ENCODE results near the gene ARL4C.
A peak's percentile ranks its signal among the peaks of the same experiment; 100 is the strongest.

Gene ARL4C

DNA sequence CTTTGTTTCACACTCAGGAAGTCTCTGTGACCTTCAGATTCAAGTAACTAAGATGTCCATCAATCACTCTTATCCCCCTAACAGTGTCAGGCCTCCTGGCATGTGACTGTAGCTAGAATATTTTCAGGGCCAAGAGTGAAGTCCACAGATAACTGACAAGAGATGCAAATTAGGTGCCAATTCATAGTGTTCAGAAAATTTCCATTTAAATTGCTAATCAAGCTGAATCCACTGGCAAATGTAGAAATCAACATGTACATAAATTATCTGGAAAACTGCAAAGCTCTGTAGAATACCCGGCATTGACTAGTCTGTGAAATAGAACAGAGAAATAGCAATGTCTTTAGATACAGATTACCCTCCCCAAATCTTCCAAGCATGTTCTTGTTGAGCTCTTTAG lies 38.6 kb upstream of the ARL4C start:
- Histone ChIP-seq H3K27me3 (ENCODE audit: insufficient read depth, low read length, poor library complexity) (no peaks in the 10 kb centered on the region), H3K18ac (ENCODE audit: low read length) (no peak overlapping the region), H2AK5ac (ENCODE audit: low read length) (no peak overlapping the region), H3K36me3 (ENCODE audit: control insufficient read depth, insufficient read depth, low read length) (no peaks in the 10 kb centered on the region), H2BK15ac (replicated peaks; ENCODE audit: low read depth) (no peak overlapping the region), H3K9ac (ENCODE audit: low read length) (no peak overlapping the region), H4K8ac (ENCODE audit: low read depth, low read length) (no peak overlapping the region), H3K23ac (ENCODE audit: low read length) (no peak overlapping the region), H3K56ac (ENCODE audit: low read length) (no peak overlapping the region), H2BK5ac (ENCODE audit: low read length) (no peak overlapping the region), H3K4ac (ENCODE audit: low read depth, low read length) (no peak overlapping the region), H3K4me3 (ENCODE audit: low read length) (no peak overlapping the region), H3K4me2 (ENCODE audit: low read length) (no peak overlapping the region), H2BK120ac (ENCODE audit: low read depth, low read length) (no peak overlapping the region), H3K4me1 (ENCODE audit: control insufficient read depth, low read depth, low read length) (no peaks in the 10 kb centered on the region), H3K79me1 (ENCODE audit: low read length) (no peaks in the 10 kb centered on the region), H3K27ac (ENCODE audit: low read depth, low read length) (no peak overlapping the region), H4K5ac (ENCODE audit: low read length) (no peak overlapping the region), H3K79me2 (ENCODE audit: control insufficient read depth, insufficient read depth, low read length) (no peaks in the 10 kb centered on the region)
- no peak for DNase-seq
- no CpG with 5 or more reads among the region's 1 CpG for WGBS (ENCODE audit: extremely low coverage, insufficient coverage, low lambda C conversion rate)

- no peak overlapping the region for H4K8ac ChIP-seq (ENCODE audit: low read depth, low read length)
- no peaks in the 10 kb centered on the region for H3K79me2 ChIP-seq (ENCODE audit: control insufficient read depth, insufficient read depth, low read length)
- H3K4ac ChIP-seq (ENCODE audit: low read depth, low read length), result no peak overlapping the region
- no peaks in the 10 kb centered on the region for H3K27me3 ChIP-seq (ENCODE audit: insufficient read depth, low read length, poor library complexity)
- H4K5ac ChIP-seq (ENCODE audit: low read length), result no peak overlapping the region
- no peaks in the 10 kb centered on the region for H3K4me1 ChIP-seq (ENCODE audit: control insufficient read depth, low read depth, low read length)
- no peak overlapping the region for H3K9ac ChIP-seq (ENCODE audit: low read length)
- H3K18ac ChIP-seq (ENCODE audit: low read length), result no peak overlapping the region
- no peak overlapping the region for H2BK5ac ChIP-seq (ENCODE audit: low read length)
- H3K23ac ChIP-seq (ENCODE audit: low read length), result no peak overlapping the region
- no peaks in the 10 kb centered on the region for H3K79me1 ChIP-seq (ENCODE audit: low read length)
- no peak overlapping the region for H2AK5ac ChIP-seq (ENCODE audit: low read length)
- H3K27ac ChIP-seq (ENCODE audit: low read depth, low read length), result no peak overlapping the region
- H2BK120ac ChIP-seq (ENCODE audit: low read depth, low read length), result no peak overlapping the region
- WGBS (ENCODE audit: extremely low coverage, insufficient coverage, low lambda C conversion rate), result no CpG with 5 or more reads among the region's 8 CpGs
- H3K4me2 ChIP-seq (ENCODE audit: low read length), result no peak overlapping the region
- H3K56ac ChIP-seq (ENCODE audit: low read length), result no peak overlapping the region
- H2BK15ac ChIP-seq (replicated peaks; ENCODE audit: low read depth), result no peak overlapping the region
- DNase-seq, result no peak
- no peaks in the 10 kb centered on the region for H3K36me3 ChIP-seq (ENCODE audit: control insufficient read depth, insufficient read depth, low read length)
- no peak overlapping the region for H3K4me3 ChIP-seq (ENCODE audit: low read length)
Measured at GRCh38 chr2:234534515-234534914, 37.6 kb upstream of the ARL4C start.

DNA sequence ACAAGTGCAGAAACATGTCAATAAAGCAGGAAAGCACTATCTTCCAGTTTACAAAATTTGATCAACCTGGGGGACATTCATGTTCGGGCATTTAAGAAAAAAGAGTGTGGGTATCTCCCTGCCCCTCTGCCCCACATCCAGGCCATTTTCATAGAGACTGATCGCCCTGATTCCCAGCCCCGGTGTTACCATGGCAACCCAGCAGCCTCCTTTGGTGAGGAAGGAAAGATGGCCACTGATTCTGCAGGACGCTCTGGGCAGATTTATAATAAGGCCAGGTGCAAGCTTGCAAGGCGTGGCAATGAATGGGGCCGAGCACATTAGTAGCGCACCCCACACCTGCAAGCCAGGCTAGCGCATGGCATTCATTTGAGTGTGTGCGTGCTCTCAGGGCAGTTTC lies 36.7 kb upstream of the ARL4C start:
- Histone ChIP-seq H3K27ac (ENCODE audit: low read depth, low read length) (no peak overlapping the region), H2BK5ac (ENCODE audit: low read length) (no peak overlapping the region)
- no CpG with 5 or more reads among the region's 9 CpGs for WGBS (ENCODE audit: extremely low coverage, insufficient coverage, low lambda C conversion rate)

DNA sequence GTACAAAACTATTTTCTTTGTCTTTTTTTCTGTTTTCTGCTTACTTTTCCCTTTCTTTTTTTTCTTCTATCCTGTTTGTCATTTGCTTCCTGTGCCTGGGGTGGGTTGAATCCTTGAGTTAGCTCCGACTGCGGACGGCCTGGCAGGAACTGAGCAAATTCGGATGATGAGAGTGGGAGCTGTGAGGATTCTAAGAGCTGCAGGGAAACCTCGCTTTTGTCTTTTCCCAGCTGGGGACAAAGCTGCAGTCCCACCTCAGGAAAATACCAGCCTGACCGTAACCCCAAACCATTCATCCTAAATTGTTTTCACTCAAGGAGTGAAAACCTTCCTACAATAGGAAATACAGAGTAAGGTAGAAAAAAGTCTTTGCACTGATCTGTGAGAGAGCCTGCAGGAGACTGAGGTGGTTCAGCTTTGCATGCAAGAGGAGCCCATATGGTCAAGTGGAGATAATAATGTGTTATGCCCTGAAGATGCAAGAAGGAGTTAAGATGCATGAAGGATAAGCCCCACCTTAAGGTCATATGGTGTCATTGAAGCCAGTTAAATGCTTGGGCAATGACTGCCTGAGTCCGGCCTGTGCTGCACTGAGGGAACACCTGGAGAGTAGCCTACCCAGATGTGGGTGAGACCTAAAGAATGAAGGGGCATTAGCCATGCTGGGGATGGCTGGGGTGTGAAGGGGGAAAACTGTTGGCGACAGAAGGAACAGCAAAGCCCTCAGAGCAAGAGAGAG lies 31.7 kb upstream of the ARL4C start:
- Histone ChIP-seq H3K4me1 (ENCODE audit: control insufficient read depth, low read depth, low read length) (no peaks in the 10 kb centered on the region), H3K27me3 (ENCODE audit: insufficient read depth, low read length, poor library complexity) (no peaks in the 10 kb centered on the region)

More for the DNA sequence above, 36.7 kb upstream of the ARL4C start:
- Histone ChIP-seq H4K5ac (ENCODE audit: low read length) (no peak overlapping the region), H2BK15ac (replicated peaks; ENCODE audit: low read depth) (no peak overlapping the region), H3K79me1 (ENCODE audit: low read length) (no peaks in the 10 kb centered on the region), H3K79me2 (ENCODE audit: control insufficient read depth, insufficient read depth, low read length) (no peaks in the 10 kb centered on the region), H3K36me3 (ENCODE audit: control insufficient read depth, insufficient read depth, low read length) (no peaks in the 10 kb centered on the region), H3K4me1 (ENCODE audit: control insufficient read depth, low read depth, low read length) (no peaks in the 10 kb centered on the region), H3K9ac (ENCODE audit: low read length) (no peak overlapping the region), H3K4me2 (ENCODE audit: low read length) (no peak overlapping the region), H3K27me3 (ENCODE audit: insufficient read depth, low read length, poor library complexity) (no peaks in the 10 kb centered on the region), H2BK120ac (ENCODE audit: low read depth, low read length) (no peak overlapping the region), H4K8ac (ENCODE audit: low read depth, low read length) (no peak overlapping the region), H3K18ac (ENCODE audit: low read length) (no peak overlapping the region), H2AK5ac (ENCODE audit: low read length) (no peak overlapping the region), H3K4ac (ENCODE audit: low read depth, low read length) (no peak overlapping the region), H3K23ac (ENCODE audit: low read length) (no peak overlapping the region), H3K4me3 (ENCODE audit: low read length) (no peak overlapping the region), H3K56ac (ENCODE audit: low read length) (no peak overlapping the region)
- no peak for DNase-seq

DNA sequence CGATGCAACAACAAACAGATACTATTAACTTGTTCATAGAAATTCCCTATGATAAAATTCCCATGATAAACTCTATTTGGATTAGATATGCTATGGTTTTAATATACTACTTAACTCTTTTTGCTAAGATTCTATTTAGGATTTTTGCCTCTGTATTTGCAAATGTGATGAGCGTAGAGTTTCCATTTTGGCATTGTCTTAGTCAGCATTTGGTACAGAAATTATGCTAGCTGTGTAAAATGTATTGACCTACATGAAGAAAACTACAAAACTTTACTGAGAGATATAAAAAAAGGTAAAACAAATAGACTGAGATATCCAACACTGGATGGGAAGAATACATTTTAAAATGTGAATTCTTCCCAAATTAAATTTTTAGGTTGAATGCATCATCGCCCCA lies 29.8 kb upstream of the ARL4C start:
- H2BK5ac ChIP-seq (ENCODE audit: low read length), result no peak overlapping the region
- no CpG with 5 or more reads among the region's 3 CpGs for WGBS (ENCODE audit: extremely low coverage, insufficient coverage, low lambda C conversion rate)
- no peak overlapping the region for H4K8ac ChIP-seq (ENCODE audit: low read depth, low read length)
- no peak overlapping the region for H4K5ac ChIP-seq (ENCODE audit: low read length)
- H3K36me3 ChIP-seq (ENCODE audit: control insufficient read depth, insufficient read depth, low read length), result no peaks in the 10 kb centered on the region
- H3K18ac ChIP-seq (ENCODE audit: low read length), result no peak overlapping the region
- no peaks in the 10 kb centered on the region for H3K4me1 ChIP-seq (ENCODE audit: control insufficient read depth, low read depth, low read length)
- H2BK15ac ChIP-seq (replicated peaks; ENCODE audit: low read depth), result no peak overlapping the region
- no peak overlapping the region for H2BK120ac ChIP-seq (ENCODE audit: low read depth, low read length)
- no peak overlapping the region for H3K9ac ChIP-seq (ENCODE audit: low read length)
- H3K4ac ChIP-seq (ENCODE audit: low read depth, low read length), result no peak overlapping the region
- H3K4me2 ChIP-seq (ENCODE audit: low read length), result no peak overlapping the region
- no peak overlapping the region for H3K23ac ChIP-seq (ENCODE audit: low read length)
- H3K56ac ChIP-seq (ENCODE audit: low read length), result no peak overlapping the region
- H3K79me1 ChIP-seq (ENCODE audit: low read length), result no peaks in the 10 kb centered on the region
- H3K27me3 ChIP-seq (ENCODE audit: insufficient read depth, low read length, poor library complexity), result no peaks in the 10 kb centered on the region
- no peak overlapping the region for H3K4me3 ChIP-seq (ENCODE audit: low read length)
- no peak for DNase-seq
- no peaks in the 10 kb centered on the region for H3K79me2 ChIP-seq (ENCODE audit: control insufficient read depth, insufficient read depth, low read length)
- H3K27ac ChIP-seq (ENCODE audit: low read depth, low read length), result no peak overlapping the region
- H2AK5ac ChIP-seq (ENCODE audit: low read length), result no peak overlapping the region

More for the DNA sequence above, 31.7 kb upstream of the ARL4C start:
- Histone ChIP-seq H3K56ac (ENCODE audit: low read length) (peak overlapping the region; percentile 36), H3K4me2 (ENCODE audit: low read length) (no peak overlapping the region), H3K27ac (ENCODE audit: low read depth, low read length) (no peak overlapping the region), H3K36me3 (ENCODE audit: control insufficient read depth, insufficient read depth, low read length) (no peaks in the 10 kb centered on the region), H3K18ac (ENCODE audit: low read length) (no peak overlapping the region), H2AK5ac (ENCODE audit: low read length) (no peak overlapping the region), H2BK15ac (replicated peaks; ENCODE audit: low read depth) (no peak overlapping the region), H3K4ac (ENCODE audit: low read depth, low read length) (no peak overlapping the region), H3K9ac (ENCODE audit: low read length) (no peak overlapping the region), H3K79me1 (ENCODE audit: low read length) (no peaks in the 10 kb centered on the region), H2BK120ac (ENCODE audit: low read depth, low read length) (no peak overlapping the region), H3K4me3 (ENCODE audit: low read length) (no peak overlapping the region), H3K23ac (ENCODE audit: low read length) (no peak overlapping the region), H3K79me2 (ENCODE audit: control insufficient read depth, insufficient read depth, low read length) (no peaks in the 10 kb centered on the region), H4K8ac (ENCODE audit: low read depth, low read length) (no peak overlapping the region), H4K5ac (ENCODE audit: low read length) (no peak overlapping the region), H2BK5ac (ENCODE audit: low read length) (no peak overlapping the region)
- DNase-seq, result peak; percentile 48
- no CpG with 5 or more reads among the region's 8 CpGs for WGBS (ENCODE audit: extremely low coverage, insufficient coverage, low lambda C conversion rate)

DNA sequence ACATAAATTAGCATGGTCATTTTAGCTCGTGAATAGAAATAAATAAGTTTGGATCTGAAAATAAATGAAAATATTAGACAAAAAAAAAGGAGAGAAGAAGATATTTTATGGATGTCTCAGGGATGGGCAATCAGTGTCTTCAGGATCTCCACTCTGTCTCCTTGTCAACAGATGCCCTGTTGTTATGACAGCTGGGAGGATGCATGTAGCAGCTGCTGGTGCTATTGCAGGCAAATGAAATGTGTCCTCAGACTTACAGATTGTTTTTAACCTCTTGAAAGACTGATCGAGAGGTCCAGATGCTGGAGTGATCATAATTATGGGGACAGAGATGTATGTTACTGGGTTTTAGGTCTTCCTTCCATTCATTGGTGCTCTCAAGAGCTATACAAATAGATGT lies 24.7 kb upstream of the ARL4C start:
- H4K8ac ChIP-seq (ENCODE audit: low read depth, low read length), result no peak overlapping the region
- no peaks in the 10 kb centered on the region for H3K27me3 ChIP-seq (ENCODE audit: insufficient read depth, low read length, poor library complexity)
- H2BK15ac ChIP-seq (replicated peaks; ENCODE audit: low read depth), result no peak overlapping the region
- no peak overlapping the region for H3K23ac ChIP-seq (ENCODE audit: low read length)
- no peak overlapping the region for H3K4me3 ChIP-seq (ENCODE audit: low read length)
- H3K56ac ChIP-seq (ENCODE audit: low read length), result no peak overlapping the region
- no peaks in the 10 kb centered on the region for H3K4me1 ChIP-seq (ENCODE audit: control insufficient read depth, low read depth, low read length)
- WGBS (ENCODE audit: extremely low coverage, insufficient coverage, low lambda C conversion rate), result no CpG with 5 or more reads among the region's 2 CpGs
- no peaks in the 10 kb centered on the region for H3K79me1 ChIP-seq (ENCODE audit: low read length)
- no peak overlapping the region for H2AK5ac ChIP-seq (ENCODE audit: low read length)
- H2BK5ac ChIP-seq (ENCODE audit: low read length), result no peak overlapping the region
- H3K18ac ChIP-seq (ENCODE audit: low read length), result no peak overlapping the region
- DNase-seq, result no peak
- no peak overlapping the region for H3K4ac ChIP-seq (ENCODE audit: low read depth, low read length)
- H3K36me3 ChIP-seq (ENCODE audit: control insufficient read depth, insufficient read depth, low read length), result no peaks in the 10 kb centered on the region
- H2BK120ac ChIP-seq (ENCODE audit: low read depth, low read length), result no peak overlapping the region
- H3K9ac ChIP-seq (ENCODE audit: low read length), result no peak overlapping the region
- no peak overlapping the region for H4K5ac ChIP-seq (ENCODE audit: low read length)
- no peaks in the 10 kb centered on the region for H3K79me2 ChIP-seq (ENCODE audit: control insufficient read depth, insufficient read depth, low read length)
- H3K27ac ChIP-seq (ENCODE audit: low read depth, low read length), result no peak overlapping the region
- no peak overlapping the region for H3K4me2 ChIP-seq (ENCODE audit: low read length)

Measured in mesendoderm (in vitro differentiated cells).